Measurements from ENCODE around the gene IFT122.
A peak's percentile ranks its signal among the peaks of the same experiment; 100 is the strongest.
"Not testable (repeated sequence)": the region's sequence is repeated elsewhere in the genome, so short reads cannot be mapped to it uniquely, and the experiment has no call there.

The IFT122 gene

GRCh38 chr3:129439817-129440617, at the start of gene IFT122, which contains the start of gene MBD4:
TSS of gene IFT122 (plus strand) at chr3:129440224. CDS start at chr3:129440331, 107 bp downstream.
TSS of gene MBD4 (minus strand) at chr3:129439948. CDS start at chr3:129439833, 115 bp downstream.
- no peaks in the 10 kb centered on the region for H3K36me3 ChIP-seq (ENCODE audit: control insufficient read depth, insufficient read depth, low read length)
- no peaks in the 10 kb centered on the region for H3K27me3 ChIP-seq (ENCODE audit: control insufficient read depth, insufficient read depth, low read length)
- peak within 1 kb of the TSS; percentile 90 for H3K27ac ChIP-seq
- peaks cover 15% of the 10 kb centered on the region for H3K79me2 ChIP-seq
- TF ChIP-seq CTCF (IDR thresholded peaks at IDR 0.05): no peak
- no peaks in the 10 kb centered on the region for H3K9me3 ChIP-seq (ENCODE audit: control insufficient read depth, low read length)
- H3K4me1 ChIP-seq: peaks cover 21% of the 10 kb centered on the region
- peak within 1 kb of the TSS; percentile 54 for H3K9ac ChIP-seq
- H3K4me3 ChIP-seq (ENCODE audit: low read depth, low read length): peak within 1 kb of the TSS; percentile 82
- H2AFZ ChIP-seq: peak within 1 kb of the TSS; percentile 99
- H3K4me2 ChIP-seq (ENCODE audit: low read length): peak within 1 kb of the TSS; percentile 73

GRCh38 chr3:129391583-129391982, 48.4 kb upstream of the IFT122 start:
- not testable (repeated sequence) for H3K27ac ChIP-seq; H3K36me3 ChIP-seq (ENCODE audit: control insufficient read depth, insufficient read depth, low read length); H3K9ac ChIP-seq; H3K9me3 ChIP-seq (ENCODE audit: control insufficient read depth, low read length); H3K79me2 ChIP-seq; H3K4me2 ChIP-seq (ENCODE audit: low read length); H3K4me1 ChIP-seq; H3K27me3 ChIP-seq (ENCODE audit: control insufficient read depth, insufficient read depth, low read length); H2AFZ ChIP-seq; H3K4me3 ChIP-seq (ENCODE audit: low read depth, low read length)

GRCh38 chr3:129392106-129392887, 47.7 kb upstream of the IFT122 start:
- H3K9me3 ChIP-seq (ENCODE audit: control insufficient read depth, low read length); H3K4me1 ChIP-seq; H3K79me2 ChIP-seq; H3K4me2 ChIP-seq (ENCODE audit: low read length); H3K27ac ChIP-seq; H3K4me3 ChIP-seq (ENCODE audit: low read depth, low read length); H3K27me3 ChIP-seq (ENCODE audit: control insufficient read depth, insufficient read depth, low read length); H3K36me3 ChIP-seq (ENCODE audit: control insufficient read depth, insufficient read depth, low read length); H2AFZ ChIP-seq; H3K9ac ChIP-seq: not testable (repeated sequence)

GRCh38 chr3:129393271-129393670, 46.8 kb upstream of the IFT122 start:
- Histone ChIP-seq H3K9ac (no peak overlapping the region), H3K9me3 (ENCODE audit: control insufficient read depth, low read length) (no peaks in the 10 kb centered on the region), H3K27ac (no peak overlapping the region), H3K79me2 (peaks cover 7% of the 10 kb centered on the region), H3K27me3 (ENCODE audit: control insufficient read depth, insufficient read depth, low read length) (no peaks in the 10 kb centered on the region), H3K4me1 (peaks cover 6% of the 10 kb centered on the region), H3K4me3 (ENCODE audit: low read depth, low read length) (no peak overlapping the region), H3K36me3 (ENCODE audit: control insufficient read depth, insufficient read depth, low read length) (no peaks in the 10 kb centered on the region), H2AFZ (no peak overlapping the region), H3K4me2 (ENCODE audit: low read length) (no peak overlapping the region)
- TF ChIP-seq CTCF (IDR thresholded peaks at IDR 0.05): no peak

- H3K4me2 ChIP-seq (ENCODE audit: low read length); H3K4me3 ChIP-seq (ENCODE audit: low read depth, low read length); H3K9me3 ChIP-seq (ENCODE audit: control insufficient read depth, low read length); H3K36me3 ChIP-seq (ENCODE audit: control insufficient read depth, insufficient read depth, low read length); H3K27ac ChIP-seq; H3K9ac ChIP-seq; H3K27me3 ChIP-seq (ENCODE audit: control insufficient read depth, insufficient read depth, low read length); H2AFZ ChIP-seq: not testable (repeated sequence)
- H3K79me2 ChIP-seq: peaks cover 14% of the 10 kb centered on the region
- H3K4me1 ChIP-seq: peaks cover 11% of the 10 kb centered on the region
These were observed 46.1 kb upstream of the IFT122 start for GRCh38 chr3:129393760-129394564.

All from parathyroid adenoma (tissue), 2 donors.